ENCODE results near the gene SCIMP.

GRCh38 chr17:5182597-5183409 is 51.9 kb downstream of the SCIMP start:
- TF ChIP-seq CTCF (IDR thresholded peaks at IDR 0.05 in 2 of 3, conservative IDR thresholded peaks at IDR 0.05 in 1 of 3; ENCODE audit: insufficient read depth in 2 of 3, low read depth in 1 of 3, low read length in 3 of 3) (no peak), NFATC3 (IDR thresholded peaks at IDR 0.05) (no peak), ATF3 (IDR thresholded peaks at IDR 0.05) (no peak), ATF3 (CRISPR knock-in tag; conservative IDR thresholded peaks at IDR 0.05) (no peak), FOXK2 (conservative IDR thresholded peaks at IDR 0.05 in 1 of 2, IDR thresholded peaks at IDR 0.05 in 1 of 2; ENCODE audit: low read depth in 2 of 2) (no peak), EZH2 (IDR thresholded peaks at IDR 0.05; ENCODE audit: borderline replicate concordance, low read depth, low read length) (no peak), POLR2A (conservative IDR thresholded peaks at IDR 0.05) (no peak), ZNF586 (CRISPR knock-in tag; conservative IDR thresholded peaks at IDR 0.05) (no peak), ZNF76 (CRISPR knock-in tag; IDR thresholded peaks at IDR 0.05; ENCODE audit: borderline replicate concordance) (no peak), ZNF274 (IDR thresholded peaks at IDR 0.05; ENCODE audit: borderline replicate concordance, low read depth, low read length) (no peak), KLF16 (IDR thresholded peaks at IDR 0.05) (no peak)
